SU-DHL-6 (cell line): ENCODE data around the gene VSTM2B.

Experiments
- H2AFZ ChIP-seq: fragments of 200-600 bp; sonication (generic); 2 replicates; pipeline ENCODE4 v1.6.1; 2014; ENCODE audit warnings: low read depth, mild to moderate bottlenecking, moderate library complexity, mixed read lengths, antibody characterized with exemption, low read length; ENCODE audit not compliant: severe bottlenecking
- H3F3A ChIP-seq: fragments of 200-600 bp; shearing (Covaris generic); 2 replicates; pipeline ENCODE4 v1.6.0; 2016; ENCODE audit warnings: antibody characterized with exemption, mild to moderate bottlenecking; ENCODE audit not compliant: insufficient read depth
- H3K27ac ChIP-seq: fragments of 200-600 bp; sonication (generic); 2 replicates; pipeline ENCODE4 v1.5.1; 2016; ENCODE audit warnings: low read depth, mild to moderate bottlenecking, low read length, moderate library complexity, mixed read lengths
- H3K27me3 ChIP-seq: fragments of 200-600 bp; sonication (generic), shearing (Covaris generic); 2 replicates; pipeline ENCODE4 v1.6.0; 2014; ENCODE audit warnings: mild to moderate bottlenecking, low read length
- H3K36me3 ChIP-seq: fragments of 200-600 bp; sonication (generic); 2 replicates; pipeline ENCODE4 v1.6.1; 2014; ENCODE audit warnings: mild to moderate bottlenecking, low read length, mixed read lengths
- H3K4me2 ChIP-seq: fragments of 300-600, 200-600 bp; shearing (Covaris generic), sonication (generic); 2 replicates; pipeline ENCODE4 v1.6.0; 2014; ENCODE audit warnings: low read length, low read depth, mild to moderate bottlenecking; ENCODE audit not compliant: poor library complexity, severe bottlenecking
- H3K4me3 ChIP-seq: fragments of 200-600 bp; sonication (generic); 2 replicates; pipeline ENCODE4 v1.5.1; 2014; ENCODE audit warnings: antibody characterized with exemption, low read length, mild to moderate bottlenecking, mixed read lengths; ENCODE audit not compliant: insufficient read depth, poor library complexity, severe bottlenecking
- H3K79me2 ChIP-seq: fragments of 200-600 bp; sonication (generic); 2 replicates; pipeline ENCODE4 v1.6.1; 2014; ENCODE audit warnings: mild to moderate bottlenecking, low read length, moderate library complexity; ENCODE audit not compliant: insufficient read depth
- H3K9ac ChIP-seq: fragments of 200-600 bp; sonication (generic); 2 replicates; pipeline ENCODE4 v1.7.0; 2014; ENCODE audit warnings: mild to moderate bottlenecking, low read length
- H3K9me2 ChIP-seq: fragments of 200-600 bp; sonication (generic); replicated peaks from 2 replicates; pipeline ENCODE4 v1.6.1; 2014; ENCODE audit warnings: low read length; ENCODE audit not compliant: insufficient read depth
- H3K9me3 ChIP-seq: fragments of 200-600 bp; sonication (generic); 2 replicates; pipeline ENCODE4 v1.6.1; 2014; ENCODE audit warnings: low read length, mixed read lengths; ENCODE audit not compliant: insufficient read depth
- H4K20me1 ChIP-seq: fragments of 200-600 bp; sonication (generic); 2 replicates; pipeline ENCODE4 v1.6.1; 2014; ENCODE audit warnings: low read depth, mild to moderate bottlenecking, antibody characterized with exemption, low read length, moderate library complexity, mixed read lengths
- EZH2phosphoT487 ChIP-seq: fragments of 200-600 bp; sonication (generic), shearing (Covaris generic); conservative IDR thresholded peaks from 2 replicates; pipeline ENCODE4 v1.6.1; 2018; ENCODE audit warnings: mild to moderate bottlenecking, antibody characterized with exemption, low read length, moderate library complexity, mixed read lengths
- TF ChIP-seq, protein P1 (sequence below): fragments of 200-600 bp; sonication (generic); IDR thresholded peaks from one replicate; pipeline ENCODE4 v1.5.1; 2017; ENCODE audit warnings: antibody characterized with exemption, mild to moderate bottlenecking, low read length, moderate library complexity; ENCODE audit not compliant: insufficient read depth, poor library complexity, severe bottlenecking

Gene VSTM2B

DNA sequence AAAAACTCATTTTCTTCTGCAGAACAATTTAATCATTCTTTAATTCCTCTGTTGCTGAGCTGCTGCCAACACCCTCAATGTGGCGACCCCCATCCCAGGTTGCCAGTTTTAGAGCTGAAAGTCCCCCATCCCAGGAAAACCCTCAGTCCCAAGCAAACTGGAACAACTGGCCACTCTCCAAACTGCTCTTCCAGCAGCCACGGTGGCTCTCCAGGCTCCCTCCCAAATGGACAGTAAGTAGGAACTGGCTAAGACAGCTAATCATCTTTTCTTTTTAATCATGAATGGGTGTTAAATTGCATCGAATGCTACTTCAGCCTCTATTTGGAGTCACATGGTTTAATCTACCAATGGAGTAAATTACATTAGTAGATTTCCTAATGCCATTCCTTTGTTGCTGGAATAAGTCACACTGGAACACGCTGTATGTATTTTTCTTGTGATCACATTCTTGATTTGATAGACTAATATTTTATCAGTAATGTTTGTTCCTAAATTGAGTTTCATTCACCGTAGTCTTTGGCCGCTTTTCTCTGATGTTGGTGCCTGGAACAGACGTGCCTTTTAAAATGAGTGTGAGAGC, 33.7 kb upstream of the VSTM2B start:
- Histone ChIP-seq H3K4me3 (no peak overlapping the region), H3K79me2 (no peaks in the 10 kb centered on the region), H2AFZ (no peak overlapping the region), H4K20me1 (no peaks in the 10 kb centered on the region), H3K36me3 (no peaks in the 10 kb centered on the region), H3K4me2 (no peak overlapping the region), H3F3A (no peaks in the 10 kb centered on the region), H3K9ac (no peak overlapping the region), H3K9me3 (no peaks in the 10 kb centered on the region), H3K9me2 (no peaks in the 10 kb centered on the region), H3K27me3 (no peaks in the 10 kb centered on the region), H3K27ac (no peak overlapping the region)
- no peak for TF ChIP-seq EZH2phosphoT487

- Histone ChIP-seq H3K9ac (no peak overlapping the region), H3K4me3 (no peak overlapping the region), H3K4me2 (no peak overlapping the region), H3F3A (no peaks in the 10 kb centered on the region), H3K27ac (no peak overlapping the region), H3K9me2 (no peaks in the 10 kb centered on the region), H3K9me3 (no peaks in the 10 kb centered on the region), H3K79me2 (no peaks in the 10 kb centered on the region), H3K27me3 (no peaks in the 10 kb centered on the region), H2AFZ (no peak overlapping the region), H3K36me3 (no peaks in the 10 kb centered on the region), H4K20me1 (no peaks in the 10 kb centered on the region)
- no peak for TF ChIP-seq EZH2phosphoT487
- TF ChIP-seq, protein P1, sequence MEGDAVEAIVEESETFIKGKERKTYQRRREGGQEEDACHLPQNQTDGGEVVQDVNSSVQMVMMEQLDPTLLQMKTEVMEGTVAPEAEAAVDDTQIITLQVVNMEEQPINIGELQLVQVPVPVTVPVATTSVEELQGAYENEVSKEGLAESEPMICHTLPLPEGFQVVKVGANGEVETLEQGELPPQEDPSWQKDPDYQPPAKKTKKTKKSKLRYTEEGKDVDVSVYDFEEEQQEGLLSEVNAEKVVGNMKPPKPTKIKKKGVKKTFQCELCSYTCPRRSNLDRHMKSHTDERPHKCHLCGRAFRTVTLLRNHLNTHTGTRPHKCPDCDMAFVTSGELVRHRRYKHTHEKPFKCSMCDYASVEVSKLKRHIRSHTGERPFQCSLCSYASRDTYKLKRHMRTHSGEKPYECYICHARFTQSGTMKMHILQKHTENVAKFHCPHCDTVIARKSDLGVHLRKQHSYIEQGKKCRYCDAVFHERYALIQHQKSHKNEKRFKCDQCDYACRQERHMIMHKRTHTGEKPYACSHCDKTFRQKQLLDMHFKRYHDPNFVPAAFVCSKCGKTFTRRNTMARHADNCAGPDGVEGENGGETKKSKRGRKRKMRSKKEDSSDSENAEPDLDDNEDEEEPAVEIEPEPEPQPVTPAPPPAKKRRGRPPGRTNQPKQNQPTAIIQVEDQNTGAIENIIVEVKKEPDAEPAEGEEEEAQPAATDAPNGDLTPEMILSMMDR, result no peak
Measured at GRCh38 chr19:29492769-29493168, 33.0 kb upstream of the VSTM2B start.

DNA sequence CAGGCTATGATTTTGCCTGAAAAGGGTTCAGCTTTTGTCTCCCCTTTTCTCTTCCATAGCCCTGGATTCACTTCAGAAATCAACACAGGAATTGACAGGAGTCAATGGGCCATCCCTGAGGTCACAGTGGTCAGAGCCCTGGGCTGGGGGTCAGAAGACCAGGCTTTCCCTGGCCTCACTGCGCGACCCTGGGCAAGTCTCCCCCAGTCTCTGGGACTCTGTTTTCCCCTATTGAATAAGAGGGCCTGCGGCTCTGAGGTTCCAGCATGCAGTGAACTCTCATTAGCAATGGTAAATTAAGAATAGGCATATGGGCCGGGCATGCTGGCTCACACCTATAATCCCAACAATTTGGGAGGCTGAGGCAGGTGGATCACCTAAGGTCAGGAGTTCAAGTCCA, 30.7 kb upstream of the VSTM2B start:
- H2AFZ ChIP-seq, result no peak overlapping the region

GRCh38 chr19:29495901-29496441, 29.8 kb upstream of the VSTM2B start:
- Histone ChIP-seq H3K36me3 (no peaks in the 10 kb centered on the region), H3F3A (no peaks in the 10 kb centered on the region), H2AFZ (no peak overlapping the region), H3K4me3 (no peak overlapping the region), H3K79me2 (no peaks in the 10 kb centered on the region), H3K9me3 (no peaks in the 10 kb centered on the region), H3K9ac (no peak overlapping the region), H3K9me2 (no peaks in the 10 kb centered on the region), H3K4me2 (no peak overlapping the region), H3K27me3 (no peaks in the 10 kb centered on the region), H4K20me1 (no peaks in the 10 kb centered on the region), H3K27ac (no peak overlapping the region)
- no peak for TF ChIP-seq EZH2phosphoT487
- TF ChIP-seq, protein P1, result no peak

More for the DNA sequence above, 30.7 kb upstream of the VSTM2B start:
- no peak overlapping the region for H3K27ac ChIP-seq
- no peaks in the 10 kb centered on the region for H3F3A ChIP-seq
- no peaks in the 10 kb centered on the region for H3K9me2 ChIP-seq
- H3K27me3 ChIP-seq, result no peaks in the 10 kb centered on the region
- H3K9me3 ChIP-seq, result no peaks in the 10 kb centered on the region
- H3K4me3 ChIP-seq, result no peak overlapping the region
- no peak for TF ChIP-seq EZH2phosphoT487
- TF ChIP-seq, protein P1, result no peak
- no peaks in the 10 kb centered on the region for H3K36me3 ChIP-seq
- H4K20me1 ChIP-seq, result no peaks in the 10 kb centered on the region
- H3K4me2 ChIP-seq, result no peak overlapping the region
- no peak overlapping the region for H3K9ac ChIP-seq
- no peaks in the 10 kb centered on the region for H3K79me2 ChIP-seq
